ENCODE measurements around the gene CSTPP1.

GRCh38 chr11:47035108-47035507 lies 98.5 kb downstream of the CSTPP1 start:
- no peak for TF ChIP-seq ZNF565 (CRISPR knock-in tag; conservative IDR thresholded peaks at IDR 0.05; ENCODE audit: low read depth)
- no peak for TF ChIP-seq ARNTL (CRISPR knock-in tag; IDR thresholded peaks at IDR 0.05; ENCODE audit: borderline replicate concordance, low read depth)
- TF ChIP-seq ZNF8 (CRISPR knock-in tag; IDR thresholded peaks at IDR 0.05): no peak
- no peak for TF ChIP-seq BACH2 (CRISPR knock-in tag; IDR thresholded peaks at IDR 0.05; ENCODE audit: borderline replicate concordance)
- no peak for TF ChIP-seq ZFP30 (CRISPR knock-in tag; IDR thresholded peaks at IDR 0.05)
- no peak for TF ChIP-seq ZNF70 (CRISPR knock-in tag; IDR thresholded peaks at IDR 0.05)
- TF ChIP-seq, protein P1, sequence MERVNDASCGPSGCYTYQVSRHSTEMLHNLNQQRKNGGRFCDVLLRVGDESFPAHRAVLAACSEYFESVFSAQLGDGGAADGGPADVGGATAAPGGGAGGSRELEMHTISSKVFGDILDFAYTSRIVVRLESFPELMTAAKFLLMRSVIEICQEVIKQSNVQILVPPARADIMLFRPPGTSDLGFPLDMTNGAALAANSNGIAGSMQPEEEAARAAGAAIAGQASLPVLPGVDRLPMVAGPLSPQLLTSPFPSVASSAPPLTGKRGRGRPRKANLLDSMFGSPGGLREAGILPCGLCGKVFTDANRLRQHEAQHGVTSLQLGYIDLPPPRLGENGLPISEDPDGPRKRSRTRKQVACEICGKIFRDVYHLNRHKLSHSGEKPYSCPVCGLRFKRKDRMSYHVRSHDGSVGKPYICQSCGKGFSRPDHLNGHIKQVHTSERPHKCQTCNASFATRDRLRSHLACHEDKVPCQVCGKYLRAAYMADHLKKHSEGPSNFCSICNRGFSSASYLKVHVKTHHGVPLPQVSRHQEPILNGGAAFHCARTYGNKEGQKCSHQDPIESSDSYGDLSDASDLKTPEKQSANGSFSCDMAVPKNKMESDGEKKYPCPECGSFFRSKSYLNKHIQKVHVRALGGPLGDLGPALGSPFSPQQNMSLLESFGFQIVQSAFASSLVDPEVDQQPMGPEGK (CRISPR knock-in tag; IDR thresholded peaks at IDR 0.05; ENCODE audit: borderline replicate concordance): no peak
- no peak for TF ChIP-seq ESRRG (CRISPR knock-in tag; IDR thresholded peaks at IDR 0.05)
- no peak for TF ChIP-seq PPARA (CRISPR knock-in tag; IDR thresholded peaks at IDR 0.05; ENCODE audit: borderline replicate concordance)
- no peak for TF ChIP-seq TOX (CRISPR knock-in tag; IDR thresholded peaks at IDR 0.05; ENCODE audit: borderline replicate concordance)
- TF ChIP-seq ZFP3 (CRISPR knock-in tag; IDR thresholded peaks at IDR 0.05): no peak
- TF ChIP-seq ISL1 (CRISPR knock-in tag; IDR thresholded peaks at IDR 0.05): no peak
- no peak for TF ChIP-seq ZC3H10 (CRISPR knock-in tag; IDR thresholded peaks at IDR 0.05)
- TF ChIP-seq SNAI2 (CRISPR knock-in tag; IDR thresholded peaks at IDR 0.05): no peak
